Lower lobe of right lung (tissue), 2 donors: ENCODE measurements around the gene GATAD2B. TPM values are rescaled to one million over a fixed set of nuclear protein-coding genes. Genes with fewer than 3 reads are reported as not detected.

Experiments used
- ATAC-seq, 2 donors: fragments of 200-7000 bp; cut with Tn5 transposase; one replicate each; pipeline ENCODE4 v1.9.1; 2020 to 2022; ENCODE audit warnings: mild to moderate bottlenecking in 2 of 2, moderate library complexity in 2 of 2
- DNase-seq: peaks from one replicate; pipeline ENCODE4 v3.0.0-alpha.2; 2020
- H3K27ac ChIP-seq: fragments of 200-600 bp; one replicate; pipeline ENCODE4 v1.8.0; 2022
- H3K27me3 ChIP-seq: fragments of 200-600 bp; one replicate; pipeline ENCODE4 v1.8.0; 2022; ENCODE audit warnings: low read depth
- H3K36me3 ChIP-seq: fragments of 200-600 bp; one replicate; pipeline ENCODE4 v1.8.0; 2022; ENCODE audit warnings: mild to moderate bottlenecking
- H3K4me1 ChIP-seq: fragments of 200-600 bp; one replicate; pipeline ENCODE4 v1.8.0; 2022
- H3K4me3 ChIP-seq: fragments of 200-600 bp; one replicate; pipeline ENCODE4 v1.8.0; 2022; ENCODE audit warnings: mild to moderate bottlenecking
- H3K9me3 ChIP-seq: fragments of 200-600 bp; one replicate; pipeline ENCODE4 v1.8.0; 2022
- CTCF ChIP-seq: fragments of 200-600 bp; IDR thresholded peaks from one replicate; pipeline ENCODE4 v1.8.0; 2022; ENCODE audit warnings: antibody characterized with exemption, mild to moderate bottlenecking
- intact Hi-C: fragments of 100-400 bp; cut with DNase I; formaldehyde crosslinking; loops from one replicate; pipeline ENCODE4 v1.11.0; 2022
- long read RNA-seq: library from polyadenylated mRNA; unstranded; transcript quantifications from one replicate; pipeline ENCODE4 v2.0.0, GENCODE V29; 2021
- total RNA-seq: library from RNA; stranded (reverse); fragmentation: NEBNext Ultra II Directional; extraction: Animal tissue kit (Norgen Biotek cat#: 25700); gene quantifications from one replicate; pipeline ENCODE4 v1.2.1, GENCODE V29; 2021
- donor health status: DM: no; HTN: yes; CAD: no; lungs with severe emphysema.

The GATAD2B gene
- total RNA-seq, result 50.2 TPM
- long read RNA-seq, partial matches to known transcripts, result 0 of 16 reads
- long read RNA-seq, other reads (novel, unspliced or antisense), result 16 of 16 reads

GRCh38 chr1:153922972-153923925 is at the start of gene GATAD2B:
Gene GATAD2B (minus strand): TSS chr1:153922972. CDS start chr1:153828347, 94,625 bp downstream.
- intact Hi-C loops, result no loop called here
- H3K4me1 ChIP-seq, result peaks cover 45% of the 10 kb centered on the region
- no peak for TF ChIP-seq CTCF
- H3K27me3 ChIP-seq, result no peaks in the 10 kb centered on the region
- no peaks in the 10 kb centered on the region for H3K9me3 ChIP-seq
- peak; percentile 100 for DNase-seq
- H3K36me3 ChIP-seq, result peaks cover 6% of the 10 kb centered on the region
- H3K4me3 ChIP-seq, result peak within 1 kb of the TSS; percentile 78
- peak within 1 kb of the TSS; percentile 83 for H3K27ac ChIP-seq
- peak; percentile 98 to 99 for ATAC-seq

GRCh38 chr1:153970346-153970745 is 47.6 kb upstream of the GATAD2B start:
- intact Hi-C loops, result no loop called here
- Histone ChIP-seq H3K4me3 (no peak overlapping the region), H3K36me3 (peaks cover 28% of the 10 kb centered on the region), H3K27me3 (no peaks in the 10 kb centered on the region), H3K4me1 (peaks cover 24% of the 10 kb centered on the region), H3K9me3 (no peaks in the 10 kb centered on the region), H3K27ac (no peak overlapping the region)
- no peak for TF ChIP-seq CTCF
- ATAC-seq (no peak), DNase-seq (no peak)

GRCh38 chr1:153968972-153969371 is 46.2 kb upstream of the GATAD2B start:
- intact Hi-C loops, result no loop called here
- no peak for ATAC-seq
- DNase-seq, result no peak
- TF ChIP-seq CTCF, result no peak
- Histone ChIP-seq H3K9me3 (no peaks in the 10 kb centered on the region), H3K27me3 (no peaks in the 10 kb centered on the region), H3K4me3 (peak overlapping the region; percentile 73), H3K36me3 (peaks cover 14% of the 10 kb centered on the region), H3K4me1 (peaks cover 33% of the 10 kb centered on the region), H3K27ac (no peak overlapping the region)

- no peak for ATAC-seq
- H3K27ac ChIP-seq, result peak overlapping the region; percentile 94
- no peaks in the 10 kb centered on the region for H3K9me3 ChIP-seq
- no peak for DNase-seq
- H3K27me3 ChIP-seq, result no peaks in the 10 kb centered on the region
- peaks cover 9% of the 10 kb centered on the region for H3K36me3 ChIP-seq
- H3K4me3 ChIP-seq, result peak overlapping the region; percentile 73
- intact Hi-C loops, result no loop called here
- no peak for TF ChIP-seq CTCF
- H3K4me1 ChIP-seq, result peaks cover 34% of the 10 kb centered on the region
These were observed 45.6 kb upstream of the GATAD2B start for GRCh38 chr1:153968408-153968807.

- peak; percentile 79 for DNase-seq
- Histone ChIP-seq H3K36me3 (peaks cover 4% of the 10 kb centered on the region), H3K4me3 (peak overlapping the region; percentile 73), H3K9me3 (no peaks in the 10 kb centered on the region), H3K4me1 (peaks cover 34% of the 10 kb centered on the region), H3K27ac (peak overlapping the region; percentile 94), H3K27me3 (no peaks in the 10 kb centered on the region)
- no peak for ATAC-seq
- intact Hi-C loops, result no loop called here
- no peak for TF ChIP-seq CTCF
These were observed 45.2 kb upstream of the GATAD2B start for GRCh38 chr1:153968000-153968363.
